ENCODE measurements around the gene DOK3.
"Not testable (repeated sequence)": the region's sequence is repeated elsewhere in the genome, so short reads cannot be mapped to it uniquely, and the experiment has no call there.

The DOK3 gene

DNA sequence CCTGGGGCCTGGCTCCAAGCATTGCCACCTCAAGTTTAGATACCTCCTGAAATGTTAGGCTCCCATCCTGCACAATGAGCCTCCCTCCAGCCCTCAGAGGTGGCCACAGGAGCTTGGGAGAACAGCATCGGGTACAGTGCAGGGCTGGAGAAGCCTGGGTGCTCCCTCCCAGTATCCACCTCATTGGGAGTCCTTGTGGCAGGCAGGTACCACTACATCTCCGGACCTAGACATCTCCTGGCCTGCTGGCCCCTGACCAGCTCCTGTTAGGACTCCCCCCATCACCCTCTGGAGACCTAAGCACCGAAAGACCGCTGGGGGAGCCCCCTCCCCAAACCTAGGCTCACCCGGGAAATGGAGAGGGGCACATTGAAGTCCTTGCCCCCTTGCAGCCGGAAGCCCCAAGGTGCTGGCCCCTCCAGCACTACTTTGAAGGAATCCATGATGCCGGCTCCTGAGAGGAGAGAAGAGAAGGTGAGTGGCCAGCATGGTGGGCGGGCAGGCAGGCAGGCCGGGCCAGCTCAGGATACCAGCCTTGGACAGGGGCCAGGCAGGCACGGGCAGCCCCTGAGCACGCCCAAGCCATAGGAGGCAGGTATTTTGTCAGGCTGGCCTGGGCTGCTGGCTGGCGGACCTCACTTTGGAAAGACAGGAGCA, 13.4 kb downstream of the DOK3 start:
- DNase-seq, result no peak

DNA sequence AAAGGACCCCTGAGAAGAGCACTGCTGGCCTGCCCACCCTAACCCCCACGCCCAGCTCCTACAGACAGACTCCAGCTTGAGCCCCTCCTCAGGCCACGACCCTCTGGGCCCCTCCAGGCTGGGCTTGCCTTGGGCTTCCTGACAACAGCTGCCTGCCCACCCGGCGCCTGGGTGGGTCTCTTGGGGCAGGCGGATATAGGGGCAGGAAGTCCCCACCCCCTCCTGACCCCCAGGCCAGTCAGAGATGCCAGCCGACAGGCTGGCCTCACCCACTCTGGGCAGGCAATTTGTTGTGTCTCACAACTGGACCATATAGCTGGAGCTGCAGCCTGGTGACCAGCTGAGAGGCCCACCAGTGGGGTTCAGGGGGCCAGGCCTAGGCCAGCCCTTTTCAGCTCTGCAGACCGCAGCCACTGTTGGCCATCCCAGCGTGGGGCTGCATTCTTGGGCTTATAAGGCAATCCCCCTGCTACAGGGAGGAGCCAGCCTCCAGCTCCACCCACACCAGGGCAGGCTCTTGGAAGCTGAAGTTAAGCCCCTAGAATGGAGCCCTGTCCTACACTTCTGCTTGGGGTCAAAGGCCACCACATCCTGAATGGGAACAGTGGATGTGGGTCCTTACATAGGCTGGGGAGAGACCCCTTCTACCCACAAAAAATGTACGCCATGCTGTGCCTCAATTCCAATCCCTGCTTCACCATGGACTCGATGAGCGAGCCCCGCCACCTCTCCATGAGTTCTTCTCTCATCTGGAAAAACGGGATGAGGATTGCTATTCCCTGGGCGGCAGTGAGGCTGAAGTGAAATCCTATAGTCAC, 14.2 kb downstream of the DOK3 start:
- no peak for DNase-seq

DNA sequence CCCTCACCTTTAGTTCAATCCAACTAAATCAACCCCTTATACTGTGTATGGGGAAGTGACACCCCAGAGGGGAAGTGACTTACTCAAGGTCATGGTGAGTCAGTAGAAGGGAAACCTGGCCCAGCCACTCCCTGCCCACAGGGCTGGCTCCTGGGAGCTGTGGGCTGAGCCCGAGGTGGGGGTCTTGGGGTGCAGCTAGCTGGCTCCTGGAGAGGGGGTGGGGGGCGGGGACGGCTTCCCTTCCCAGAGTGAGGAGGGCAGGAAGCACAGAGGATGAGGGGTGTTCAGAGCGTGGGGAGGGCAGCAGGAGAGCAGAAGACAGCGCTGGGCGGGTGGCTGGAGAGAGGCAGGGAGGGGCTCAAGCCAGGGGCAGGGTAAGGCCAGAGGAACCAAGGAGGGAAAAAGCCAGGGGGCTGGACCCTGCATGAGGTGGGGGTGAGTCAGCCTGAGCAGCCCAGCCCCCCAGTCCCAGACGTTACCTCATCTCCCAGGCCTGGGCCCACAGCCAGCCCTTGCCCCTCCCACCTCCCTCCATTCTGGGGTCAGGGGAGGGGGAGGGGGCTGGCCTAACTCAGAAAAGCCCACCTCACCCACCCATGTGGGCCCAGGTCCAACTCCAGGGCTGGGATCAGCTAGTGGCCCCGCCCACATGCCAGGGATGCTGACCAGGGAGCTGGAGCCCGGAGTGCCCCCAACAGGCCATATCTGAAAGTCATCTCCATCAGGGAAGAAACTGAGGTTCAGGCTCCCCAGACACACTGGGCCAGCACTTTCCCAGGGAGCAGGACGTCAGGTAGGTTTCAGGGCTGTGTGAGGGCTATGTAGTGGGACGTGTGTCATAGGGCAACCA, 15.1 kb downstream of the DOK3 start:
- DNase-seq, result no peak

DNA sequence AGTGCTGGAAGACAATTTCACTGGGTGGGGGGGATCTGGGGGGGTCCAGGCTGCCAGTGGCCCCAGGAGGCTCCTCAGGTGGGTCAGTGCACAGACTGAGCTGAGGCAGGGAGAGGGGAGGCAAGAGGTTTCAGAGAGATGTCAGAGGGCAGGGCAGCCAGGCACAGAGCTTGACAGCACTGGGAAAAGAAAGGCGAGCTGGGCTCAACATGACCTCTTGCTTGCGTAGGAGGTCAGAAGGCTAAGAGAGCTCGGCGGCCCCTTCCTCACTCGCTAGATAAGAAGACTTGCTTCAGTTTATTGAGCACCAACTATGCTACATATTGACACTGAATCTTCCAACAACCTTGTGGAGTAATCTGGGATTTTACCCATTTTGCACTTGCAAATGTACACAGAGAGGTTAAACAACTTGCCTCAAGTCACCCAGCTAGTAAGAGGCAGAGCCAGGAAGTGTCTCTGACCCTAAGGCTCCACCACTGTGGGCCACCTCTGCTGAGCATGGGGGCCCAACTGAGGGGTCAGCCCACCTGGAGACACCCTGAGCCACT, 15.8 kb downstream of the DOK3 start:
- DNase-seq, result no peak

DNA sequence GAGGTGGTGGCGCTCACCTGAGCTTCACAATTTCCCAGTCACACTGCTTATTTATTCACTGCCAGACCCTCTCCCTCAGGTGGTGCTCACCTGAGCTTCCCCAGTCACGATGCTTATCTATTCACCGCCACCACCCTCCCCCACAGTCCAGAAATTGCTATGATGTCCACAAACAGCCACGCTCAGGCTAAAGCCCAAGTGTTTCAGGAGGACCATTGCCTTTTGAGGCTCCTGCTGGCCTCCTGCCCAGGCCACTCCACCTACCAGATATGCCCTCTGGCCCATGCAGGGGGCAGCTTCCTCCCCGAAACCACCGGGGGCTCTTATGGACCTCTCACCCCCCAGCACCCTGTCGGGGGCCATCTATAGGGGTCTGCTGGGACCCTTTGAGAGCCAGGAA, 16.8 kb downstream of the DOK3 start:
- no peak for DNase-seq

DNA sequence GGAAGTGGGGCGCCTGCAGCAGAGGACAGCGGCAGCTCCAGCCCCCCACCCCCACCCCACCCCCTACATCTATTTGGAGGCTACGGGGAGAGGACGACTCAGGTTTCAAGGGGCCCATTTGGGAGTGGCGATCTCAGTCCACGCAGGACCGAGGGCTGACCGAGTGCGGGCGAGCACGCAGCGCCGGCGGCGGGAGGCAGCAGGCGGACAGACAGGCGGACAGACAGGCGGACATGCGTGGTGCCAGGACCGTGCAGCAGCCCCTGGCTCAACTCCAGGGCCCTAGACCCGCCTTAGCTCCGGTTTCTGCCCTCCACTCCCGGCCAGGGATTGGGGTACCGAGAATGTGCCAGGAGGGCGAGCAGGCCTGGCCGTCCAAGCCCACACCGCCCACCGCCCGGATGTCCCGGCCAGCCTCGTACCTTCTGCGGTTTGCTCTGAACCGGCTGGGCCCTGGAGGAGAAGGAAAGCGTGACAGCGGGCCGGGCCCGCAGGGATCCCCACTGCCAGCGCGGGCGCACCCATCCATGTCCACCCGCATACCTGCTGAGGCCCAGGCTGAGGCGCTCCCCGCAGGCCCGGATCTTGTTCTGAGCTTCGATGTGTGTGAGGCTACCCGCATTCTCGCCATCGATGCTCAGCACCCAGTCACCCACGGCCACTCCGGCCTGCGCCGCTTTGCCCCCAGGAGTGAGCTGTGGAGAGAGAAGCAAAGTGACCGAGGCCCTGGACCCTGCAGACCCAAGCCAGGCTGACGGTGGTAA, 17.5 kb downstream of the DOK3 start:
- no peak for DNase-seq

DNA sequence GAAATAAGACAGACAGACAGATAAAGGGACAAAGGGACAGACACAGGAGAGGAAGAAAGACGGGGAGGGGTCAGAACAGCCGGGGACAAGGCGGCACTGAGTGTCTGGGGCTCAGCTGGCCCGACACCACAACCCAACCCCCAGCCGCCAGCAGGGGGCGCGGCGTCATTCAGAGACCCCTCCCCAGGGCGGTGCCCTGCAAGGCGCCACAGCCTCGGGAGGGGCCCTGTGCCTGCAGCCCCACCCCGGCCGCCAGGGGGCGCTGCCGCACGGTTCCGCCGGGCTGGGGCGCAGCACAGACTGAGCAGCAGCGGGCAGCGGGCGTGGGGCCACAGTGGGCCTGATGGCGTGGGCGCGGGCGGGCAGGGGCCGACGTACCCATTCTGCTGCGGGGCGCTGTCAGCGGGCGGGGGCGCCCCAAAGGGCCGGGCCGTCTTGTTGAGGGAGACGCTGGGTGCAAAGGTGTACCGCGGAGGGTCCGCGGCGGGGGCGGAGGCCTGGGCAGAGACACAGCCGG, 18.1 kb downstream of the DOK3 start:
- no peak for DNase-seq

DNA sequence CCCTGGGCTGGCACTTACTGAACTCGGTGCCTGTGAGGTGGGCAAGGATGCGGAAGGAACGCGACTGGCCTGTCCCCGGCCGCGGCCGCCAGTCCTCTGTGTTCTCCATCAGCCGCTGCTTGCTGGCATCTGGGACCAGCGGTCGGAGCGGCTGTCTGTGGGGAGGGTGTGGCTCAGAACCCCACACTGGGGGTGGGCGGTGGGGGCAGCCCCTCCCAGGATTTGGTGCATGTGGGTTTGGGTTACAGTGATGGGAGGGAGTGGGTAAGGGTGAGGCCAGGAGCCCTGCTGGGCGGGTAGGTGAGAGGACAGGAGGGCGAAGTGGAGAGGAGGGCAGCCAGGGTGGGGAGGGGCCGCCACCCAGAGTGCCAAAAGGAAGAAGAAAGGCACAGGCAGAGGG, 18.6 kb downstream of the DOK3 start:
- no peak for DNase-seq

DNA sequence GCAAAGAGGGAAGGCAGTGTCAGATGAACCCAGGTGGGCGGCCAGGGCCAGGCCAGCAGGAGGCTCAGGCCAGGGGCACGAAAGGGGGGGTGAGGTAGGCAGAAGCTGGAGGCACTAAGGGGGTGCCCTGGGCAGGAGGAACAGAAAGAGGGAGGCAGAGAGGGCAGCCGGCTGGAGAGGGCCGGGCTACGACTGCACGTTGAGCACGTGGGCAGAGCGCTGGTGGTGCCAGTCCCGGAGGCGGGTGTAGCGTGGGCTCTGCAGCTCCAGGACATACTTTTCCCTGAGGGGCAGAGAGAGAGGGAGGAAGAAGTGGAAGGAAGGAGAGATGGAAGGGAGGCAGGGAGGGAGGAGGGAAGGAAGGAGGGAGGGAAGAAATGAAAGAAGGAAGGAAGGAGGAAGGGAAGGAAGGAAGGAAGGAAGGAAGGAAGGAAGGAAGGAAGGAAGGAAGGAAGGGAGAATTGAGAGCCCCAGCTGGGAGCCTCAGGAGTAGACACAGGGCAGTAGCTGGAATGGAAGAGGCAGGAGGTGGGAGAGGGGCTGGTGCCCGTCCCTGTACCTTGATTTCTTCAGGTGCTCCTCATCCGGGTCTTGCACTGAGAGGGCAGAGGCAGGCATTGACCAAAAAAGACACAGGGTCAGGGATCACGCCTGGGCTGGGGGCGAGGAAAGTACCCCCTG, 19.2 kb downstream of the DOK3 start:
- no peak for DNase-seq

DNA sequence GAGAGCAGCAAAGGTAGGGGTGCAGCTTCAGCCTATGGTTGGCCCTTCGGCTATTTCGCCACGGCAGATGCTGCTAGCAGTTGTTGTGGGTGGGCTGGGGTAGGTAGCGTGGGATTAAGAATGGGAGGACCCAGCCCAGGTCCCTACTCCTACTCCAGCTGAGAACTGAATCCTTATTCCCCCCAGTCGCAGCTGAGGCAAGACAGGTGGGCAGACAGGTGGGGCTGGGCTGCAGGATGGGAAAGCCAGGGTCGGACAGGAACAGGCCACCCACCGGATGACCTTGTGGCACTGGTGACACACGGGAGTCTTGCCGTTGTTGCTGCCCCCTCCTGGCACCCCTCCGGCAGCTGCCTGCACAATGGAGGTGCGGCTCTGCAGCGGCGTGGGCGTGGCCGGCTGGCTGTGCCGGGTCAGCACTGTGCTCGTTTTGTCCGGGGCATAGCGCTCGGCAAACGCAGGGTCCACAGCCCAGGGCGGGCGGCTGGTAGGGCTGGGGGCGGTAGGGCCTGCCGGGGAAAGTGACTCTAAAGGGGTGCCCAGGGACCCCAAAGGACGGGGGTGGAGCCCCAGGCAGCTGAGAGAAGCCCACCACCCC, 20.4 kb downstream of the DOK3 start:
- DNase-seq, result no peak

DNA sequence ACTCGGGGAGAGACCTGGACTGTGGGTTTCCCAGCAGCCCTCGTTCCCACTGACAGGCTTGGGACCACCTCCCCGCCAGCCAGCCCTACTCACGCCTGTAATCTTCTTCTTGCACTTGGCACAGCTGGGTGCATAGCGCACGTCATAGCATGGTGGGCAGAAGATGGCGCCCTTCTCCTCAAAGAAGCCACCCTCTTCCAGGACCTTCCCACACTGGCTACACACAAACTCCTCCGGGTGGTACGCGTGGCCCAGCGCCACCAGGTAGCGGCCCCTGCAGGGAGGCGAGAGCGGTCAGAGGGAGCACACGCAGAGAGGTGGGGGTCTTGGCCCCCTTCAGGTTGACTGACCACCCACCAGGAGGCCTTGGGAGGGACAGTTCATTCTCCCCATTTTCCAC, 21.7 kb downstream of the DOK3 start:
- no peak for DNase-seq

DNA sequence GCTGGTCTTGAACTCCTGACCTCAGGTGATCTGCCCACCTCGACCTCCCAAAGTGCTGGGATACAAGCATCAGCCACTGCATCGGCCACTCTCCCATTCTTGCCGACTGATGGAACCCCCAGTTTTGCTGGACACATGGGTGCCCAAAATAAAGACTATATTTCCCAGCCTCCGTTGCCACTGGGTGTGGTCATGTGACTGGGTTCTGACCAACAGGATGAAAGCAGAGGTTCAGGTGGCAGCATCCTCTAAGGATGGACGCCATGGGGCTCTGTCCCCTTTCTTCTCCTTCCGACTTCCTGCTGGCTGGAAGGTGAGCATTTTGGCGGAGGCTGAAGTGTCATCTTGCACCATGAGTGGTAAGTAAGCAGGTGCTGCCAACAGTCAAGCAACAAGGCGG, 22.5 kb downstream of the DOK3 start:
- DNase-seq, result no peak

DNA sequence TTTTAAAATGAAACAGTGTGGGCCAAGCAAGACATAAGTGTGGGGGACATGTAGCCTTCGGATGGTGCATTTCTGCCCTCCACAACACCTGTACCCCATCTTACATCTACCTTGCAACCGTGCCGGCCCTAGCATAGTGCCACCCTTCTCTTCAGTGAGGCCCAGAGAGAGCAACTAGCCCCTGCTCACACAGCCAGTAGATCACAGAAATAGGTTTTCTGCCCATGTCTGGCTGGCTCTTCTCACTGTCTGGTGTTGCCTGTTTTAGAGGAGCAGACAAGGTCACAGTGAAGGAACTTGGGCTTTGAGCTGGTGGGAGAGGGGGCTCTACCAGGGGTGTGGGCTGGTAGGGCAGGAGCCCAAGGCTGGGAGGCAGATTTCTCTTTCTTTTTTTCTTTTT, 23.4 kb downstream of the DOK3 start:
- no peak for DNase-seq

DNA sequence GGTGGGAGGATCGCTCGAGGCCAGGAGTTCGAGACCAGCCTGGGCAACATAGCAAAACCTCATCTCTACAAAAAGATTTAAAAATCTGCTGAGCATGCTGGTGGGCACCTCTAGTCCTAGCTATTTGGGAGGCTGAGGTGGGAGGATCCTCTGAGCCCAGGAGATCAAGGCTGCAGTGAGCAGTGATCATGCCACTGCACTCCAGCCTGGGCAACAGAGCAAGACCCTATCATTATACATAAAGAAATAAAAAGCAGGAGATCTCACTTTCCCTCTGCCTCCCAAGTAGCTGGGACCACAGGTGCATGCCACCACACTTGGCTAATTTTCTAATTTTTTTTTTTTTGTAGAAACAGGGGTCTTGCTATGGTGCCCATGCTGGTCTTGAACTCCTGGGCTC, 23.9 kb downstream of the DOK3 start:
- not testable (repeated sequence) for DNase-seq

DNA sequence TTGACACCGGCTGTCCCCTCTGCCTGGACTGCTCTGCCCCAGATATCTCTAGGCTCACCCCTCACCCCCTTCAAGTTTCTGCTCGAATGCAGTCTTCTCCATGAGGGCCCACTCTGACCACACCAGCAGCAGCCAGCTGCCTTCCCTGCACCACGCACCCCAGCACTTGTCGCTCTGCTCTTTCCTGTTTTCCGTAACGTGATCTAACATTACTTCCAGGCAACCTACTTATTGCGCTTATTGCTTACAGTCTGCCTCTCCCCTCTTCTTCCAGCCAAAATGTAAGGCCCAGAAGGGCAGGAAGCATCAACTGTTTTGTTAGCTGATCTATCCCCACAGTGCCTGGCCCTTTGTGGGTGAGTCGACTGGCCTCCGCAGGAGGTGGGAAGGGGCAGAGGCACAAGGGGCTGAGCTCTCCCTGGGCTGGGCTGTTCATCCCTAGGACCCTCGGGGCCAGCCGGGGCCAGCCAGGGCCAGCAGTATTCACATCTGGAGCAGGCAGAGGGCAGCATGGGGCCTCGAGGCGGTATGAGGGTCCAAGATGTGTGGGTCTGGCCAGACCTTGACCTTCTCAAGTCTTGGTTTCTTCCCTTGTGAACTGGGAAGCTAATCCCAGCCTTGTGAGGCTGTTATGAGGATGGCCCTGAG, 24.6 kb downstream of the DOK3 start:
- no peak for DNase-seq

DNA sequence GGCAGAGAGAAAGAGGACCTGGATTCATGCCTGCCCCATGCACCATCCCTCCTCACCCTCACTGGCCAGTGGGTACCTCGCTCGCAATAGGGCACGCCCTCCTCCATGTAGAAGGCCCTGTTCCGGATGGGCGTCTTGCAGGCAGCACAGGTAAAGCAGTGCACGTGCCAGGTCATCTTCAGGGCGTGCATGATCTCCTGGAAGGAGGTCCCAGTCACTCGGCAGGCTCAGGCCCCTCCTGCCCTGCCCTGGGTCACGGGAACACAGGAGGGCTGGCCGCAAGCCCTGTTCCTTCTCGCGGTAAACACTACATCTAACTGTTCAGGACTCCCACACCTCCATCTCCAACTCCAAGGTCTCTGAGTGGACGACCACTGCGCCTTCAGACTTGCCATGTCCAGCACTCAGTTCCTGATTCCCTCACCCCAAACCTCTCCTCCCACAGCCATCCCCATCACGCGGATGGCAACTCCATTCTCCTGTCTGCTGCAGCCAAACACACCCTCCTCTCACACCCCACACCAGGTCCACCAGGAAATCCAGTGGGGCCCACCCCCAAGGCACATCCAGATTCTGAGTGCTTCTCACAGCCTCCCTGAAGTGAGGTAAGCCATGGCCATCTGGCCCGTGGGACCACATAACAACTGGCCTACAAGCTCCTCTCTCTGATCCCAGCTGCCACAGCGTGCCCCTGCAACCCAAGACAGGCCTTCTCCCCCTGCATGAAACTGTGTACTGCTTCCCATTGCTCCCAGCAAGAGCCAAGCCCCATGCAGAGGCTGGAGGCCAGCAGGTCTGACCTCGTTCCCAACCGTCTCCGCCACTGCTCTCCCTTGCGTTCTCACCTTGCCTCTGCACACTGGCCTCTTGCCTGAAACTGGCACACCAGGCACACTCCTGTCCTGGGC, 25.4 kb downstream of the DOK3 start:
- no peak for DNase-seq

DNA sequence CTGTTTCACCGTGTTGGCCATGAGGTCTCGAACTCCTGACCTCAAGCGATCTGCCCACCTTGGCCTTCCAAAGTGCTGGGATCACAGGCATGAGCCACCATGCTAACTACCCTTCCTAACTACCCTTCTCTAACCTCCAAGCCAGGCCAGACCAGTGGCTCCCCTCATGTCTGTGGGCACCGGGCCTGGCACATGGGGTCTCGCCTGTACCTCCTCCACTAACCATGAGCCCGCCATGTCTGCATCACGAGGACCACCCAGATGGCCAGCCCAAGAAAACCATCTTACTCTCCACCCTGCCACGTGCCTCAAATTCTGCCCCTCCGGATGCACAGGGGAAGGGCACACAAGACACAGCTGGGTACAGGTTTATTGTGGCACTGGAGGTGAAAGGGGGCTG, 26.6 kb downstream of the DOK3 start:
- no peak for DNase-seq

DNA sequence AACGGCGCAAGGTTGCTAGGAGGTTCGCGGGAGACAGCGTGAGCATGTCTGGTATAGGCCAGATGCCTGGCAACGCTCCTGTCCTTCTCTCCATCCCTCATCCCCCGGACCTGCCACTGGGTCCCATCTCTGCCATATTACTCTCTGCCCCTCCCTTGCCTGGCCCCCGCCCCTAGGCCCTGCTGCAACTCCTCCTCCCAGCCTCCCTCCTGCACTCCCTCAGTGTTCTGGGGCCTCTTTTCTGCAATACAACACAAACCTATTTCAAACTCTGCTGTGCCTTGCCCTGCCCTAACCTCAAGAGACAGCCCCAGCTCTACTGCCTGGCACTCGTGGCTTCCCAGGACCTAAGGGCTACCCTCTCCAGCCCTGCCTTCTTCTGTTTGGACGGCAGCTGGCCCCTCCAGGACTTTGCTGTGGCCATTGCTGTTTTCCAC, 27.2 kb downstream of the DOK3 start:
- DNase-seq, result no peak

DNA sequence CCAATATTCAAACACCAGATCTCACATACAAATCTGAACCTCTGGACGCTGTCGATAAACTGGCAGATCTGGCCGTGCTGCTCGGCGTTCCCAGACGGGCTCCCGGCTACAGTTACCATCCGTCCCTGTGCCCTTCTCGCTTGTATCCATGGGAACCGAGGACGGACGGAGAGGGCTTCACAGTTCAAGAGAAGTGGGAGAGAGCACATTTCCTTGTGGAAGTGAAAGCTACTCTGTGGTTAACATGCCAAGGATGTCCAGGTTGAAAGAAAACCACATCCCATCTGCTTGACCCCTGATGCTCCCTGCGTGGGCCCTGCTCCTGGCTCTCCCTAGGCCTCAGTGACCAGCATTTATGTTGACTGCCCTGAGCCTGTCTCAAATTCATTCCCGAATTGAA, 29.9 kb downstream of the DOK3 start:
- no peak for DNase-seq
